Mesenchymal stem cell (in vitro differentiated cells and primary cell): Measurements from ENCODE around the gene MT4.
A peak's percentile ranks its signal among the peaks of the same experiment; 100 is the strongest.

Source experiments
- DNase-seq: peaks from one replicate; pipeline ENCODE4 v3.0.0-alpha.2; 2013
- H2AFZ ChIP-seq: one replicate; pipeline ENCODE4 v1.6.1; 2013; ENCODE audit warnings: low read depth, mild to moderate bottlenecking, control low read depth, inconsistent platforms, low read length, moderate library complexity
- H2AK5ac ChIP-seq: 2 replicates; pipeline ENCODE4 v1.6.1; 2013; ENCODE audit warnings: low read length, moderate library complexity, mild to moderate bottlenecking, inconsistent platforms; ENCODE audit not compliant: severe bottlenecking
- H2BK120ac ChIP-seq: one replicate; pipeline ENCODE4 v1.6.1; 2013; ENCODE audit warnings: low read depth, mild to moderate bottlenecking, inconsistent platforms, low read length, moderate library complexity
- H2BK12ac ChIP-seq, 2 experiments: one replicate each; pipeline ENCODE4 v1.6.1; 2013; ENCODE audit warnings: inconsistent platforms in 2 of 2, low read length in 2 of 2, mild to moderate bottlenecking in 2 of 2, moderate library complexity in 2 of 2, control low read depth in 1 of 2
- H2BK15ac ChIP-seq: one replicate; pipeline ENCODE4 v1.6.1; 2013; ENCODE audit warnings: mild to moderate bottlenecking, low read depth, inconsistent platforms; ENCODE audit not compliant: poor library complexity, severe bottlenecking
- H2BK5ac ChIP-seq: 2 replicates; pipeline ENCODE4 v1.6.1; 2013; ENCODE audit warnings: low read depth, mild to moderate bottlenecking, low read length, control low read depth, inconsistent platforms; ENCODE audit not compliant: poor library complexity, severe bottlenecking
- H3K14ac ChIP-seq, 2 experiments: one replicate each; pipeline ENCODE4 v1.6.1; 2013; ENCODE audit warnings: inconsistent platforms in 2 of 2, low read length in 2 of 2, control low read depth in 1 of 2, mild to moderate bottlenecking in 1 of 2, moderate library complexity in 1 of 2
- H3K18ac ChIP-seq, 2 experiments: one replicate each; pipeline ENCODE4 v1.6.1; 2013; ENCODE audit warnings: inconsistent platforms in 2 of 2, low read length in 2 of 2, control low read depth in 1 of 2, low read depth in 1 of 2, mild to moderate bottlenecking in 1 of 2
- H3K23ac ChIP-seq, 2 experiments: one replicate each; pipeline ENCODE4 v1.6.1; 2013; ENCODE audit warnings: inconsistent platforms in 2 of 2, low read length in 2 of 2, mild to moderate bottlenecking in 2 of 2, moderate library complexity in 2 of 2, control low read depth in 1 of 2
- H3K27ac ChIP-seq: 2 replicates; pipeline ENCODE4 v1.5.1; 2013; ENCODE audit warnings: mild to moderate bottlenecking, moderate library complexity, low read length, control low read depth, inconsistent platforms; ENCODE audit not compliant: poor library complexity, severe bottlenecking
- H3K27me3 ChIP-seq, 2 experiments: 2 replicates each; pipeline versions ENCODE4 v1.6.1 to v1.7.0; 2013; ENCODE audit warnings: low read length in 2 of 2, mild to moderate bottlenecking in 2 of 2, moderate library complexity in 2 of 2, control low read depth in 1 of 2, inconsistent platforms in 1 of 2; ENCODE audit not compliant: control insufficient read depth in 1 of 2, insufficient read depth in 1 of 2
- H3K36me3 ChIP-seq, 2 experiments: 2 replicates each; pipeline versions ENCODE4 v1.6.1 to v1.7.0; 2013; ENCODE audit warnings: low read length in 2 of 2, control low read depth in 1 of 2, inconsistent platforms in 1 of 2, low read depth in 1 of 2, mild to moderate bottlenecking in 1 of 2; ENCODE audit not compliant: insufficient read depth in 2 of 2, control insufficient read depth in 1 of 2
- H3K4ac ChIP-seq, 2 experiments: one replicate each; pipeline ENCODE4 v1.6.1; 2013; ENCODE audit warnings: inconsistent platforms in 2 of 2, low read length in 2 of 2, mild to moderate bottlenecking in 2 of 2, moderate library complexity in 2 of 2, control low read depth in 1 of 2, low read depth in 1 of 2
- H3K4me1 ChIP-seq: 2 replicates; pipeline ENCODE4 v1.6.1; 2013; ENCODE audit warnings: low read depth, low read length, control low read depth; ENCODE audit not compliant: control insufficient read depth, insufficient read depth
- H3K4me2 ChIP-seq: 2 replicates; pipeline ENCODE4 v1.6.1; 2013; ENCODE audit warnings: low read length, mild to moderate bottlenecking, inconsistent platforms; ENCODE audit not compliant: poor library complexity, severe bottlenecking
- H3K4me3 ChIP-seq, 2 experiments: 2 replicates each; pipeline versions ENCODE4 v1.5.1 to v1.7.0; 2013; ENCODE audit warnings: low read length in 2 of 2, mild to moderate bottlenecking in 2 of 2, control low read depth in 1 of 2, low read depth in 1 of 2; ENCODE audit not compliant: insufficient read depth in 1 of 2
- H3K79me1 ChIP-seq: replicated peaks from 2 replicates; pipeline ENCODE4 v1.6.1; 2013; ENCODE audit warnings: mild to moderate bottlenecking, control low read depth, low read length, inconsistent platforms; ENCODE audit not compliant: poor library complexity, severe bottlenecking
- H3K9ac ChIP-seq: 2 replicates; pipeline ENCODE4 v1.7.0; 2013; ENCODE audit warnings: mild to moderate bottlenecking, low read length, moderate library complexity
- H3K9me3 ChIP-seq: 2 replicates; pipeline ENCODE4 v1.7.0; 2013; ENCODE audit warnings: mild to moderate bottlenecking, low read length; ENCODE audit not compliant: control insufficient read depth
- H4K8ac ChIP-seq: one replicate; pipeline ENCODE4 v1.6.1; 2013; ENCODE audit warnings: inconsistent platforms, mild to moderate bottlenecking, low read length, moderate library complexity
- H4K91ac ChIP-seq: one replicate; pipeline ENCODE4 v1.6.1; 2013; ENCODE audit warnings: mild to moderate bottlenecking, low read length, inconsistent platforms
- WGBS: methylation state at CpG from one replicate; pipeline ENCODE4 v1.1.7; 2013; ENCODE audit warnings: mixed read lengths; 5-methylcytosine and 5-hydroxymethylcytosine counted together

MT4 gene

GRCh38 chr16:56519459-56520250 lies 45.2 kb upstream of the MT4 start, which contains the start of gene BBS2:
BBS2 (minus strand) TSS chr16:56520024; CDS start chr16:56519862, 162 bp downstream.
- Histone ChIP-seq H3K9me3 (no peaks in the 10 kb centered on the region), H3K4ac (peak within 1 kb of the TSS; percentile 47 to 73), H4K91ac (peak within 1 kb of the TSS; percentile 83), H3K27ac (no peak within 1 kb of the TSS), H2AFZ (peak within 1 kb of the TSS; percentile 85), H2BK5ac (no peak within 1 kb of the TSS), H3K23ac (peak within 1 kb of the TSS in 1 of 2 experiments; percentile 37), H3K14ac (peak within 1 kb of the TSS in 1 of 2 experiments; percentile 46), H3K27me3 (no peaks in the 10 kb centered on the region), H2AK5ac (no peak within 1 kb of the TSS), H2BK15ac (no peak within 1 kb of the TSS), H3K4me2 (peak within 1 kb of the TSS; percentile 88), H4K8ac (peak within 1 kb of the TSS; percentile 93), H2BK12ac (peak within 1 kb of the TSS in 1 of 2 experiments; percentile 74), H3K9ac (peak within 1 kb of the TSS; percentile 95), H3K4me3 (peak within 1 kb of the TSS; percentile 84 to 96), H2BK120ac (peak within 1 kb of the TSS; percentile 21), H3K4me1 (peaks cover 6% of the 10 kb centered on the region), H3K79me1 (peaks cover 14% of the 10 kb centered on the region), H3K18ac (peak within 1 kb of the TSS; percentile 74 to 93), H3K36me3 (no peaks in the 10 kb centered on the region)
- WGBS = under 1% methylated on average over 59 of the region's 65 CpGs
- peak; percentile 85 for DNase-seq

GRCh38 chr16:56520251-56520577 lies 44.7 kb upstream of the MT4 start:
- Histone ChIP-seq H2AFZ (peak overlapping the region; percentile 85), H4K91ac (no peak overlapping the region), H3K36me3 (no peaks in the 10 kb centered on the region), H3K27me3 (no peaks in the 10 kb centered on the region), H4K8ac (peak overlapping the region; percentile 59), H3K4ac (peak overlapping the region in 1 of 2 experiments; percentile 47), H3K4me1 (peaks cover 8% of the 10 kb centered on the region), H3K14ac (no peak overlapping the region), H3K27ac (no peak overlapping the region), H2BK15ac (no peak overlapping the region), H3K18ac (no peak overlapping the region), H2AK5ac (no peak overlapping the region), H2BK5ac (no peak overlapping the region), H3K9me3 (no peaks in the 10 kb centered on the region), H2BK120ac (no peak overlapping the region), H3K4me3 (peak overlapping the region; percentile 84 to 96), H2BK12ac (no peak overlapping the region), H3K23ac (no peak overlapping the region), H3K9ac (peak overlapping the region; percentile 95), H3K4me2 (peak overlapping the region; percentile 64), H3K79me1 (peaks cover 14% of the 10 kb centered on the region)
- WGBS = 50% methylated on average over 4 of the region's 4 CpGs
- DNase-seq = no peak

GRCh38 chr16:56525236-56525635 lies 39.6 kb upstream of the MT4 start:
- H3K14ac ChIP-seq = no peak overlapping the region
- no peak for DNase-seq
- H3K9me3 ChIP-seq = no peaks in the 10 kb centered on the region
- H4K91ac ChIP-seq = no peak overlapping the region
- peak overlapping the region; percentile 59 for H3K9ac ChIP-seq
- H3K18ac ChIP-seq = no peak overlapping the region
- no peak overlapping the region for H2BK15ac ChIP-seq
- no peak overlapping the region for H3K23ac ChIP-seq
- 86% methylated on average over 5 of the region's 9 CpGs for WGBS
- H2AK5ac ChIP-seq = no peak overlapping the region
- no peaks in the 10 kb centered on the region for H3K27me3 ChIP-seq
- no peak overlapping the region for H2BK120ac ChIP-seq
- no peak overlapping the region for H2AFZ ChIP-seq
- H3K4me2 ChIP-seq = no peak overlapping the region
- no peak overlapping the region for H4K8ac ChIP-seq
- no peaks in the 10 kb centered on the region for H3K79me1 ChIP-seq
- peaks cover 3% of the 10 kb centered on the region for H3K4me1 ChIP-seq
- H3K36me3 ChIP-seq = no peaks in the 10 kb centered on the region
- no peak overlapping the region for H3K4ac ChIP-seq
- H2BK5ac ChIP-seq = no peak overlapping the region
- peak overlapping the region in 1 of 2 experiments; percentile 52 for H3K4me3 ChIP-seq
- H3K27ac ChIP-seq = no peak overlapping the region
- H2BK12ac ChIP-seq = no peak overlapping the region

GRCh38 chr16:56530872-56531271 lies 34.0 kb upstream of the MT4 start:
- Histone ChIP-seq H4K91ac (no peak overlapping the region), H3K18ac (no peak overlapping the region), H2BK120ac (no peak overlapping the region), H3K9me3 (no peaks in the 10 kb centered on the region), H3K27me3 (peaks cover 16 to 29% of the 10 kb centered on the region in 2 experiments), H2BK12ac (no peak overlapping the region), H2AK5ac (no peak overlapping the region), H3K4me3 (no peak overlapping the region), H3K4me1 (peaks cover 2% of the 10 kb centered on the region), H3K27ac (no peak overlapping the region), H3K4ac (no peak overlapping the region), H3K9ac (no peak overlapping the region), H3K79me1 (no peaks in the 10 kb centered on the region), H3K4me2 (no peak overlapping the region), H2BK15ac (no peak overlapping the region), H3K36me3 (no peaks in the 10 kb centered on the region), H3K14ac (no peak overlapping the region), H4K8ac (no peak overlapping the region), H2BK5ac (no peak overlapping the region), H3K23ac (no peak overlapping the region), H2AFZ (no peak overlapping the region)
- DNase-seq = no peak
- 75% methylated on average over 1 of the region's 1 CpG for whole genome bisulfite sequencing
